IPS DF 19.7 (cell line): ENCODE measurements around the gene DOHH.
"Not testable (repeated sequence)": the region's sequence is repeated elsewhere in the genome, so short reads cannot be mapped to it uniquely, and the experiment has no call there.

ENCODE experiments used
- DNase-seq: peaks from one replicate; pipeline ENCODE4 v3.0.0-alpha.2; 2013; ENCODE audit warnings: low read depth, low spot score

The DOHH gene

GRCh38 chr19:3459089-3459881 lies 41.2 kb downstream of the DOHH start:
- no peak for DNase-seq

DNA sequence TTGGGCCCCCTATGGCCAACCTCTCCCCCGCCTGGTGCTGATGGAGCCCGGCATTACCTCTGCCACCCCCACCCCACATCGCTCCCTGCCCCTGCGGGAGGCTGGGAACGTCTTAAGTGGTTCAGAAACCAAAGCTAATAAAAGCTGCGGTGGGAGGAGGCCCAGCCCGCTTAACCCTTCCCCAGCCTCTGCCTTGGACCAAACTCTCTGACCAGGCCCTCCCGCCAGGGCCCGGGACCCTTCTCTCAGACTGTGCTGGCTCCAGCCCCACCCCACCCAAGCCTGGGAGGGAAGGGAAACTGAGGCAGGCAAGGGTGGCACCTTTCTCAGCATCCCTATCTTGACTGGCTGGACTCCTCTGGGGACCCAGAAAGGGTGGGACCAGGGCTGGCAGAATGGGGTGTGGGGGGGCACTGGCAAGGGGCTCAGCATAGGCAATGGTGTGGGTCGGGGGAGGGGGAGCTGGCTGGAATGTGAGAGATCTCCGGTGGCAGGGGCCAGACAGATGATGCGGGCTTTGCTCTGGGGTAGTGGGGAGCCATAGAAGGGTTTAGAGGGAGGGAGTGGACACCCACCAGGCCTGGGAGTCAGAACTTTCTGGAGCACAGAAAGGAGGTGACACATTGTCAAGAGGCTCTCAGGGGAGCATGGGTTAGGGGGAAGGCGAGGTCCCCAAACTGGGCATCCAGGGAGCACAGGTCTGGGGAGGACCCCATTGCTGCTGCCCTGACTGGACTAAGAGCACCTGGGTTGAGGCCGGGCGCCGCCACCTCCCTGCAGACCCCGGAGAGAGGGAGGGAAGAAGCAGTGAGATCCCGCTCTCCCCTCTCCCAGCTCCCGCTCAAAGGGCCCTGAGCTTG lies 42.0 kb downstream of the DOHH start:
- DNase-seq, result no peak

DNA sequence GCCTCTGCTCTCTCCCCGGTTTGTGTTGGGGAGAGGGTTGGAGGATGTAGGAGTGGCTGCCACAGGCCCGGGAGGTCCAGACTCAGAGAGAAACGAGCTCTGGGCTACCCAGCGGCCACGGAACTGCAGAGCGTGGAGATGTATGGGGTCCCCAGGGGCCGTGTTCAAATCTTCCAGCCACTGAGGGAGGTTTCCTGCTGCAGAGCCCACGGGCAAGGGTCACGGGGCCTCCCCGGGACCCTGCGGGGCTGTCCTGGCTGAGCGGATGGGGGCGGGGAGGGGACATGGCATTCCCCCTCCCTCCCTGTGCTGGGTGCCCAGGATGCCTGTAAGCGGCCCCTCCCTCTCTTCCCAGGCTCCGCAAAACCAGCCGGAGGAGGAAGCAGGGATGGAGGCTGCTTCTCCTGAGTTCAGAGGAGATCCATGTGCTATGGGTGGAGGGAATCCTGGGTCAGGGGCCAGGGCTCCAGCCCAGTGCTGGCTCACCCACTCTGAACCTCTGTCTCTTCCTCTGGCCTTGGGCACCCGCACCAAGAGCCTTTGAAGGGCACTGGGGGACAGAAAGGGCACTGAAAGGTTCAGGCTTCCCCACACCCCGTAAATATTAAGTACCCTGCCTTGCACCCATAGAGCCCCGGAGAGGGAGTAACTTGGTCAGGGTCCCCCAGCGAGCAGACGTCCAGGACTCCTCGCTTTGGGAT lies 42.8 kb downstream of the DOHH start:
- no peak for DNase-seq

DNA sequence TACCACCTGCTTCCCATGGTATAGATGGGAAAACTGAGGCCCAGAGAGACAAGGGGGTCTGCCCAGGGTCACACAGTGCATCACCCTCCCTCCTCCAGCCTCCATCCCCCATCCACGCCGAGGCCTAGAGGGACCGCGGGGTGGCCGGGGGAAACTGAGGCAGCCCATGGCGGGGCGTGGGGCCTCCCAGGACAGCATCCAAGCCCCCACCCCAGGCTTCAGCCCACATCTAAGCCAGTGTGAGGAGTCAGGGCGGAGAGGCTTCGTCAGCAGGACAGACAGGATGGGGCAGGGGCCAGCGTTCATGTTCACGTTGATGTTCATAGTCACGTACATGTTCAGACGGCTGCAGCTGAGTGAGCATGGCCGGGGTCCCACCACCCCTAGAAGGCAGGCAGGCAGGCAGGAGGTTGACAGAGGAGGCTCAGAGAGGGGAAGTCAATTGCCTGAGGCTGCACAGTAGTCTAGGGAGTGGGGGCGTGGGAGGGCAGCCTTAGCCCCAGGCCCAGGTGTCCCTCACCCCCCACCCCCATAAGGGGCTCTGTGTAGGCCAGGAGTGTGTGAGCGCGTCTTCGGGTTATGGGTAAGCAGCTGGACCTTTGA lies 43.4 kb downstream of the DOHH start:
- DNase-seq, result no peak

DNA sequence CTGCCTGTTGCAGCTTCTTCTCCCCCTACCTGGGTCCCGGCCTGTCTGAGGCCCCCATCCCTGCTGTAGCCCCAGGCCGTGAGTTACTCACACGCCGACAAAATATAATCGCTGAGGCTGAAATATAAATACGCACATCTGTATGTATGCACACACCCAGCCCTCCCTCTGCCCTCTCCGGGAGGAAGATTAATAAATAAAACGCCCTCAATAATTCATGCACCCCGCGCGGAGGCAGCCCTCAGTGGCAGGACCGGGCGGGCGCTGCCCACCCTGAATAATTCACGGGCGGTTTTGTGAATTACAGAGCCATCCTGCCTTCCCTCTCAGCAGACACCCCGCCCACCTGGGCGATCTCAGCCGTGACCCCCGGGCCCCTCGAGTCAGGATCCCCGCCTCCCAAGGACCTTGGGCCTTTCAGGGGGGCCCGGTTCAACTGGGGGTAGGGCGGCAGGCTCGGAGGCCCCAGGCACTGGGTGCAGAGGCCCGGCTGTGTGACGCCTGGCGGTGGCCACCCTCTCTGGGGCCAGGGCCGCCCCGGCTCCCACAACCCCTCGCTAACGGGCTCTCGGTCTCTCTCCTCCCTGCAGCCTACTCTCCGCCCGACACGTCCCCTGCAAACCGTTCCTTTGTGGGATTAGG lies 44.4 kb downstream of the DOHH start:
- DNase-seq, result no peak

DNA sequence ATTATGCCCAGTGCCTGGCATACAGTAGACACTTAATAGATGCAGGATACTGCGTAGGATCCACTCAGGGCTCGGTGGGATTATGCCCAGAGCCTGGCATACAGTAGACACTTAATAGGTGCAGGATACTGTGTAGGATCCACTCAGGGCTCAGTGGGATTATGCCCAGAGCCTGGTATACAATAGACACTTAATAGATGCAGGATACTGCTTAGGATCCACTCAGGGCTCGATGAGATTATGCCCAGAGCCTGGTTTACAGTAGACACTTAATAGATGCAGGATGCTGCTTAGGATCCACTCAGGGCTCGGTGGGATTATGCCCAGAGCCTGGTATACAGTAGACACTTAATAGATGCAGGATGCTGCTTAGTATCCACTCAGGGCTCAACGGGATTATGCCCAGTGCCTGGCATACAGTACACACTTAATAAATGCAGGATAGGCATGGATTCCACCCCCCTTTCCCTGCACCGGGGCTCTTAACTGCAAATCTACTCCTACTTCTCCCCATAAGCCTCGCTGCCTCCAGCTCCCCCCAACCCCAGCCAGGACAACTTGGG lies 45.0 kb downstream of the DOHH start:
- DNase-seq, result no peak

GRCh38 chr19:3454656-3455392 lies 45.6 kb downstream of the DOHH start:
- no peak for DNase-seq

GRCh38 chr19:3453840-3454239 lies 46.6 kb downstream of the DOHH start:
- DNase-seq, result no peak

GRCh38 chr19:3452942-3453214 lies 47.6 kb downstream of the DOHH start:
- not testable (repeated sequence) for DNase-seq

GRCh38 chr19:3452171-3452941 lies 48.1 kb downstream of the DOHH start:
- DNase-seq, result no peak

DNA sequence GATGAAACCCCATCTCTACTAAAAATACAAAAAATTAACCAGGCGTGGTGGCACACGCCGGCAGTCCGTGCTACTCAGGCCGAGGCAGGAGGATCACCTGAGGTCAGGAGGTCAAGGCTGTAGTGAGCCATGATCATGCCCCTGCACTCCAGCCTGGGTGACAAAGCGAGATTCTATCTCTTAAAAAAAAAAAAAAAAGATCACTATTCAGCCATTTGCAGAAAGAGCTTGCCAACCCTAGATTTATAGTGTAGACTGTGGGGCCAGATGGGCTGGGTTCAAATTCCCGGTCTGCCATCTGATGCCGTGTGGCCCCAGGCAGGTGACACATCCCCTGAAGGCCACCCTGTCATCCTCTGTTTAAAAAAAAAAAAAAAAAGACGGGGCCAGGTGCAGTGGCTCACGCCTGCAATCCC lies 49.0 kb downstream of the DOHH start:
- no peak for DNase-seq

DNA sequence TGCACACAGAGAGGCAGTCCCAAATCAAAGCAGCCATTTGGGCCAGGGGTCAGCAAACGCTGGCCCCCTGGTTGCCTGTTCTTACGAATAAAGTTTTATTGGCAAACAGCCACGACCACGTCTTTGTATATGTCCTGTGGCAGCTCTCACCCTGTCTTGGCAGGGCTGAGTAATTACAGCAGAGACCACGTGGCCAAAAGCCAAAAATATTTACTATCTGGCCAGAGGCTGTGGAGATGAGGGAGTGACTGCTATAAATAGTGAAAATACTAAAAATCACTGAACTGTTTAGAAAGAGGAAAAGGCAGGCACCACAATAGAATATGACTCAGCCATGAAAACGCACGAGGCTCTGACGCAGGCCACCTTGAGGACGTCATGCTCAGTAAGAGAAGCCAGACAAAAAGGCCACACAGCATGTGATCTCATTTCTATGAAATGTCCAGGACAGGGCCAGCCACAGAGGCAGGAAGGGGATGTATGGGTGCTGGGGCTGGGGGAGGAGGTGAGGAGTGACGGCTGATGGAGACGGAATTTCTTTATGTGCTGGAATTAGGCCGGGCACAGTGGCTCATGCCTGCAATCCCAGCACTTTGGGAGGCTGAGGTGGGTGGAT lies 49.6 kb downstream of the DOHH start:
- no peak for DNase-seq

DNA sequence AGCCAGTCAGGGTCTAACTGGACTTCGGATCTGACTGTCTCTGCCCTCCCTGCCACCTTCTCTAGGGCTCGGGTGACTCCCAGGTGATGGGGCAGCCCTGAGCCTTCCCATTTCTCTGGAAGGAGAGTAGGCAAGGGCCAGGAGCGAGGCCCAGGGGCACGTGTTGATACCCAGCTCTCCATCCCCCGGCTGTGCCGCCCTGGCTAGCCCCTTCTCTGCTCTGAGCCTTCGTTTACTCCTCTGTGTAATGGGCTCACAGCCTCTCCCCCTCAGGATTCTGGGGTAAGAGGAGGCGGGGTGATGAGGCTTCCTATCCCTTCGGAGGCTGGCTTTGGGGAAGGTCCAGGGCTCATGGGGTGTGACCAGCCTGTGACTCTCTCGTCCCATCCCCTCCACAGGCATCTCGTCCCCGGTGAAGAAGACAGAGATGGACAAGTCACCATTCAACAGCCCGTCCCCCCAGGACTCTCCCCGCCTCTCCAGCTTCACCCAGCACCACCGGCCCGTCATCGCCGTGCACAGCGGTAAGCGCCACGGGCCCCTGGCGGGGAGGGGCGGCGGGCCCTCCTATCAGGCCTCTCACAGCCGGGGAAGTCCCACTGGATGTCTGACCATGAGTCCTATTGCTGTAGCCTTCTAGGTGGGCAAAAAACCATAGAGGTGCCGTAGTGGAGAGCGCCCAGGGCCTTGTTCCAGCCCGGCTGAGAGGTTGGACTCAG lies 51.7 kb downstream of the DOHH start:
- DNase-seq, result no peak

DNA sequence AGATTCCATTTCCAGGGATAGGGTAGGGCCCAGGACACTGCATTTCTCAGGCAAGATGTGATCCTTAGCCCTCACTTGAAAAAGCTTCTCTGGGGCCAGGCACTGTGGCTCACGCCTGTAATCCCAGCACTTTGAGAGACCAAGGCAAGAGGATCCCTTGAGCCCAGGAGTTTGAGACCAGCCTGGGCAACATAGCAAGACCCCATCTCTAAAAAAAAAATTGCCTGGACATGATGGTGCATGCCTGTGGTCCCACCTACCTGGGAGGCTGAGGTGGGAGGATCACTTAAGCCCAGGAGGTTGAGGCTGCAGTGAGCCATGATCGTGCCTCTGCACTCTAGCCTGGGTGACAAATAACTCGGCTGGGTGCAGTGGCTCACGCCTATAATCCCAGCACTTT lies 53.8 kb downstream of the DOHH start:
- not testable (repeated sequence) for DNase-seq

DNA sequence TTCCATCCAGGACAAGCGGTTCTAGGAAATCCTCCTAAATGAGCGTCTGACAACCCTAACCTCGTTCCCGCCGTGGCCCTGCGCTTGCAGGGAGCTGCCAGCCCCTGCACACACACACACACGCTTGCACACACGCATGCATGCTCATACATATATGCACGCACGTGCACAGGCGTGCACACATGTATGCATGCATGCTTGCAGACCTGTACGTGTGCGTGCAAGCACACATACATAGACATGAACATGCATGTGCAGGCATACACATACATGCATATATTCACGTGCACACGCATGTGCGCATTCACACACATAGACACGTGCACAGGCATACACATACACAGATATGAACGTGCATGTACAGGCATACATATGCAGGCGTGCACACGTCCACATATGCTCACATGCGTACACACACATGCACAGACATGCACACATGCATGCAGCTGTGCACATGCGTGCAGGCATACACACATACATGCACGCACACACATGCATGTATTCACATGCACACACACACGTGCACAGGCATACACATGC lies 55.7 kb downstream of the DOHH start:
- no peak for DNase-seq

DNA sequence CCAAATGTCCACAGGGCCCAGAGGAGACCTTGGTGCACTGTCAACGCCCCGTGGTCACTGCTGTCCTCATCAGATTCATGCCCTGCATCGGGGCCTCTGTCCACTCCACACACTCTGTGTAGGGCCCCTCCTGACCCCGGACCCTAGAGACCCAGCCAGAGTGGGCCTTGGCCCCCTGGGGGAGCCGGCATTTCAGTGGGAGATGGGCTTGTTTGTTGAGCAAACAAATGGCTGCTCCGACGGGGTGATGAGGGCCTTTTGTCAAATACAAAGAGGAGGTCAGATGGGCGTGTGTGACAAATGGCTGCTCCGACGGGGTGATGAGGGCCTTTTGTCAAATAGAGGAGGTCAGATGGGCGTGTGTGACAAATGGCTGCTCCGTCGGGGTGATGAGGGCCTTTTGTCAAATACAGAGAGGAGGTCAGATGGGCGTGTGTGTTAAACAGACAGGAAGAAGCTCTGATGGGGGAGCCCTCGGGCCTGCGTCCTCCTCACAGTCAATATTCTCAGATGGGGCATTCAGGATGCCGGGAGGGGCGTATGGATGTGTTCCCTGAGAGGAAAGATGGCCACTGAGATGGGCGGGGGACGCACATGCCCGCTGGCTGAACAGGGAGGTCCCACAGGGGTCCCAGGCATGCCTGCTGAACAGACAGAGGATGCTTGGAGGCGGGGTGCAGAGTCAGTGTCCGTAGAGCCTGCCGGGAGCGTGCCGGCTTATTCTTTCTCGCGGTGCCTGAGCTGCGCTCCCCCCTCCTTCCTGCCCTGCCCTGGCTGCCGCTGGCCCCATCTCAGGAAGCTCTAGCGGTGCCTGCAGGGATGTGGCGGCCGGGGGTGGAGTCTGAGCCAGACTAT lies 56.4 kb downstream of the DOHH start:
- DNase-seq, result no peak

GRCh38 chr19:3442487-3443071 lies 57.9 kb downstream of the DOHH start:
- no peak for DNase-seq
